Ramos (cell line): Measurements from ENCODE around the gene EN1.

ENCODE experiments used
- in situ Hi-C: fragments of 300-500 bp; cut with MboI; formaldehyde crosslinking; loops from one replicate; pipeline ENCODE4 v1.14.3; 2022; ENCODE audit warnings: low sequenced_read_pairs; ENCODE audit not compliant: unreplicated experiment

The EN1 gene

GRCh38 chr2:118832791-118833715 lies 14.4 kb downstream of the EN1 start:
- in situ Hi-C loops = no loop called here

- in situ Hi-C loops = no loop called here
Measured at GRCh38 chr2:118832071-118832790, 15.2 kb downstream of the EN1 start.

- in situ Hi-C loops = no loop called here
Measured at GRCh38 chr2:118830881-118831280, 16.6 kb downstream of the EN1 start.

- in situ Hi-C loops = no loop called here
Measured at GRCh38 chr2:118830118-118830517, 17.3 kb downstream of the EN1 start.

- in situ Hi-C loops = no loop called here
Measured at GRCh38 chr2:118826093-118826492, 21.4 kb downstream of the EN1 start.

DNA sequence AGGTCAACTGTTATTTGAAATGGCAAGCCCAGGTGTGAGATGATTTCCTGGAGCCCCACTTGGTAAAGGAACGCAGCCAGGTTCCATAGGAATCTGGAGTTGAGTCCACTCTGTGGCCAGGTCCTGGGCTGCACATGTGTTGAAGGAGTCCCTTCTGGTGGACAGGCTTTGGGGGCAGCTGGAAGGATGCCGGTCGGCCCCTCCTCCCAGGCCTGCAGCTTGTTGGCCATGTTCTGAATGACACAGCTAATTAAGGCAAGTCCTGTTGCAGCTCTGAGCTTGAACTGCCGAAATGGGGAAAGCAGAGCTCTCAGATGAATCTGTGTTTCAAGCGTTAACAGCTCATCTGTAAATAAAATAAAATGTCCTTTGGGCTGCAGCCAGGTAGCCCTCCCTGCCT lies 23.8 kb downstream of the EN1 start:
- in situ Hi-C loops = no loop called here

DNA sequence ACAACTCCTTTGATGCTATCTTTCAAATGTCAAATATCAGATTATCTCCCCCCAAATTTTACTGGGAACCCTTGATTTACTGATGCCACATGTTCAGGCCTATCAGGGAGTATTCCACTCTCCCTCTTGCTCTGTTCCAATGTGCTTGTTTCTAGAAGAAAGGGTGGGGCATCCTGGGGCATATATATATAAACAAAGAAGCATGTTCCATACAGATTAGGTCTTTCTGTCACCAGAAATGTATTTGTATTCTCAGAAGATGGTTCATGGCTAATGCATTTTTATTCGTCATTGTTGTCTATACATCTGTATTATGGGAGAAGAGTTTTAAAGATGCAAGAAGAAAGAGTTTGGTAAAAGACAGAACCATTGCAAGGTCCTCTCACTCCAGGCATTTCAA lies 24.9 kb downstream of the EN1 start:
- in situ Hi-C loops = no loop called here

DNA sequence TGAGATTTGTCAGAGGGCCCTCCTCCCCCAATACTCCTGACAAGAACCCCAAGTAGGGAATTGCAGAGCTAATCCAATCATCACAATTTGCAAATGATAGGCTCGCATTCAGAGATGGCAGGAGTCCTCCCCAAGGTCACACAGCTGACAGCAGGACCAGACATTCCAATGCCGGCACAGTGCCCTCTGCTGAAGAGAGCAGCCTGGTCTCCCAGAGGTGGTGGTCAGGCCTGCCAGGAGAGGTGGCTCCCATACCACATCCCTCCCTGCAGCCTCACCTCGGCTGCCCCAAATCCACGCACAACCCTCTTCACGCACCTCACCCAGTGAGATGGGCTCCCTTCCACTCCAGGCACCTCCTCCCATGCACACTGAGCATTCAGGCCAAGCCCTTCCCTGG lies 25.4 kb downstream of the EN1 start:
- in situ Hi-C loops = no loop called here

DNA sequence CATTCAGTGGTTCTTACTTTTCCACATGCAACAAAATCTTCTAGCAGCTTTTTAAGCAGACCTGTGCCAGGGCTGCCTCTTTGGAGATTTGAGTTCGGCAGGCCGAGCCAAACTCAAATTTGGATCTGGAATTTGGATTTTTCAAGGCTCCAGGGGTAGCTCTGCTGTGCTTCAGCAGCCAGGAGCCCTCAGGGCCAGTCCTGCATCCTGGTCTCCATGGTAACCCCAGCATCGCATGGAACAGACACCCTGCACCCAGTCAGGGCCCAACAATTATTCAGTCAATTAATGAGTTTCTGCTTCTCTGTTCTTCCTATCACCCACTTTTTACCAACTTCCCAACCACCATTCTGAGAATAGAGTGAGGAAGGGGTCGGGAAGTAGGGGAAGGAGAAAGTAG lies 30.0 kb downstream of the EN1 start:
- in situ Hi-C loops = no loop called here

DNA sequence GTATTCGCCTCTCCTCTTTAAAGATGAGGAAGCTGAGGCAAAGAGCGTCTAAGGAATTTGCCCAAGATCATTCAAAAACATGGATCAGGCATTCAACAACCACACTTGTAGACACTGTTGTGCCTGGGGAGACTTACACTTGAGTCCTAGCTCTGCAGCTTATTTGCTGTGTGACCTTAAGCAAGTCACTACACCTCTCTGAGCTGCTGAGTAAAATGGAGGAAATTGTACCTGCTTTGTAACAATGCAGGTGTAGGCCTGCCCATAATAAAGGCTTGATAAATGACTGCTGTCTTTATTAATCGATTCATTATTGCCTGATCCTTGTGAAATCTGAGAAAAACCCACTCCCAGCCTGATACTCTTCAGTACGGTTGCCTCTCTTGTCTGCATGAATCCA lies 30.8 kb downstream of the EN1 start:
- in situ Hi-C loops = no loop called here

- in situ Hi-C loops = no loop called here
Measured at GRCh38 chr2:118815731-118816130, 31.7 kb downstream of the EN1 start.

DNA sequence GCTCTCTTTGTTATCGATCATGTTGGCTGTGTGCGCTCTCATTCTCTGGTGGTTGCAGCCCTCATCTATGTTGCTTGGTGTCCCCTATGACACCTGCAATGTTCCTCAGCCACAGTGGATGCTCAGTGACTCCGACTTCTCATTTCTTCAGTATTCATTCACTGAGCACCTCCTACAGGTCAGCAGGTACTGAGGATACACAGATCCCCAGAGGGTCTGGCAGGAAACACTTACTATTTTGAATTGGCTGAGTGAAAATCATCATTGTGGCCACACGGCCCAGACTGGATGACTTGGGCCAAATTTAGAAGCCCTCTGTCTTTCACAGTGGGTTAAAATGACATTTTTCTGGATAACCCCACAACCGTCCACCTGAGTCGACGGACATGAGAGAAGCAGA lies 32.1 kb downstream of the EN1 start:
- in situ Hi-C loops = no loop called here

DNA sequence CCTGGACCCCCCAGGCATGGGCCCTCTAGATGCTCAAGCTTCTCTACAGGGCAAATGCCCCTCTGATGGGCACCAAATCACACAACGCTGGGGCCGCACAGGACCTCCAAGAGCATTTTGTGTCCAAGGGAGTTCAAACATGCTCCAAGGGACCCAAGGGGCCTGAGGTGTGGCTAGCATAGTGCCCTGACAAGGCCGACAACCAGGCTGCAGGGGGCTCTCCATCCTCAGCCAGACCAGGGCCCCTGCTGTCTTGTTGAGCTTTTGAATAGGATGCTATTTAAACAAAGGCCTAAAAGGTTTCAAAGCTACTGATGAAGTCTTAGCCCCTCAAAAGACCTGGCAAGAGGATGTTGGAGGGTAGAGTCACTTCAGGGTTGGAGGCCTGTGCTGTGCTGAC lies 33.1 kb downstream of the EN1 start:
- in situ Hi-C loops = no loop called here

GRCh38 chr2:118813601-118814339 lies 33.7 kb downstream of the EN1 start:
- in situ Hi-C loops = no loop called here

GRCh38 chr2:118813111-118813510 lies 34.3 kb downstream of the EN1 start:
- in situ Hi-C loops = no loop called here

DNA sequence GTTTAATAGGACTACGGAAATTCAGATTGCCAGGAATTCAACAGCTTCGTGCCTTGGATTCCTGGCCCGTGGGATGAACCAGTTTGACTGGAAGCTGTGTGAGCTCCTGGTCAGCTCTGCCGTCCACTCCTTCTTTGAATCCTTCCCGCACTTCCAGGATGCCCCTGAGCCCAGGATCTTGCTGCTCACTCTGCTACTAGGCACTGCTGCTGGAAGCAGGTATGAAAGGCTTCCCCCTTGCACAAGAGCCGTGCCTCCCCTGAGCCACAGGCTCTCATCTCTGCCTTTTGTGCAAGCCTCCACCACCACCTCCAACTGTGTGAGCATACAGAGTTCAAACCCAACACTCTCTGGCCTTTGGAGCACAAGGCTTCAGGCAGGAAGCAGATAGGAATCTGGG lies 34.9 kb downstream of the EN1 start:
- in situ Hi-C loops = no loop called here

GRCh38 chr2:118811514-118812115 lies 35.8 kb downstream of the EN1 start:
- in situ Hi-C loops = no loop called here

GRCh38 chr2:118810766-118811165 lies 36.7 kb downstream of the EN1 start:
- in situ Hi-C loops = no loop called here

DNA sequence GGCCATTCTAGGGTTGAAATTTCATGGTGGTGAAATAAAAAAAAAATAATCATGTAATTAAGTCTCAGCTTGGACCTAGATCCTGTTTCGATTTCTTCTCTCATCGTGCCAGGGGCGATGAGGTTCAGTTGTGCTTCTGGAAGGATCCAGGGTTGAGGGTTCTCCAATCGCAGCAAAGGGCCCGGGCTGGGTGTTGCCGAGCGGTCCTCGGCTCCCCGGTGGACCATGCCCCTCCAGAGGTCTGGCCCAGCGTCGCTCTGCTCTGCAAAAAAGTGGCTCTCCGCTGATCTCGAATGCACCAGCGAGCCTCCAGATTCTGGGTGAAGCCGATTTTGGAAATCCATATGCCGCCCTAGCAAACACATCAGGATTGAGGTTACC lies 39.0 kb downstream of the EN1 start:
- in situ Hi-C loops = no loop called here

DNA sequence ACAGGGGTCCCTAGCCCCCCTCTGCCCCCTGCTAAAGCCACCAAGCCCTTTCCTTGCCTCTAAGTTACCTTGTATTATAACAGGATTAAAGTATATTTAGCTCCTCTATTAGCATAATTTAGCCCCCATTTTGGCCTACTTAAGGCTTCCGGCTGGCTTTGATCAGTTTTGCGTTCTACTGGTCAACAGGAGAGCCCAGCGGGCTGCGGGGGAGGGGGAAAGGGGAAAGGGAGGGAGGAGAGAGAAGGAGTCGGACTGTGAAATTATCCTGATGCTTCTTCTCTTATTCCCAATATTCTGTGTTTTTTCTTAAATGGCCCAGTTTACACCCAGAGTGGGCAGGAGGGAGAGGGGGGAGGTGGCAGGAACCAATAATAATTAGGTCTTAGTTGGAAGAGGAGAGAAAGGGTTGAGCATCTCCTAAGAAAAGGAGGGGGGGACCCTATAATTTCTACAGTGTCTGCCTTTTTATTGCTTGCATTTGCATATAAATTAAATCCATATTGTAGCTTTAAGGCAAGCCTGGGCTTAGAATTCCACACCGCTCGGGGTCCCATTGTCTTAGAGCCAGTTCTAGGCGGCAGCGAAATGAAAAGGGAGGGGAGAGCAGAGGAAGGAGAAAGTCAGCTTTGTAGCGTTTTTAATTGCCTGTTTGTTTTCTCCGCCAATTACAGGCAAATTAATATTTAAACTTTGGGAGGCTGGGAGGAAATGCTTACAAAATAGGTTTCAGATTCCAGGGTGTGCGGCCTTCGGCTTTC lies 39.6 kb downstream of the EN1 start:
- in situ Hi-C loops = no loop called here
